Measurements from ENCODE around the gene SIGLEC6.

SIGLEC6 gene

DNA sequence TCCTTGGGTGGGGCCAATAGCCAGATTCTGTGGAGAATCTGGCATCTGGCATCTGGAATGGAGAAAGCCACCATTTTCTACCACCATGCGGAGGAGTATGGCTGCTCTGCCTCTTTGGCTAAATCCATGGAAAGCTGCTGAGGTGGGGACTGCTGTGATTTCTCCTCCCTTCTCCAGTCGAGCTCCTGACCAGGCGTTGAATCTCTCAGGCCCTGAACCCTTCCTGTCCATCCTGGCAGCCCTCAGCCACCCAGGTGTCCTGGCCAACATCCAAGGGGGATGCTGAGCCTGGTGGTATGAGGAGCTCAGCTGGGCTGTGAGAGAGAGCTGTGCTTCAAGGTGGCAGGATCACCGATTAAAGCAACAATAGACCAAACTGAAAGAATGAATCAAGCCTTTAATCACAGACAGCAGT lies 17.4 kb upstream of the SIGLEC6 start:
- DNase-seq (ENCODE audit: low read depth, low spot score): no peak

DNA sequence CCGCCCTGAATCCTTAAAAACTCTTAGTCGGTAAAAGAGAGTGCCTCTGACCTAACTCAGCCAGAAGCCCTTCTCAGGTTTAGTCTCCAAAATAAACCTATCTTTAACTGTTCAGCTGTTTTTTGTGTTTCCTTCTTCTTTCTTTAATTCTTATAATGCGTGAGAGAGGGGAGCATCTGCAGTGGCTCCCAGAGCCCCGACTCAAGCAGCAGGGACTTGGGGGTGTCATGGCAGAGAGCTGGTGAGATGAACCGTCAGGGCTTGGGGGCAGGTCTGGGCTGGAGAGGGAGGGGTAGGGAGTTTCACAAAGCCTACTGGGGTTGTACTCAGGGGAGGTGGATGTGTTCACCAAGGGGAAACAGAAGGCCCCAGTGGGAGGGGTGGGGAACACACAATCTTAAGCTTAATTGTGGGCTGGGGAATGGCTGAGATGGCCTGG lies 16.8 kb upstream of the SIGLEC6 start:
- no peak for DNase-seq (ENCODE audit: low read depth, low spot score)

DNA sequence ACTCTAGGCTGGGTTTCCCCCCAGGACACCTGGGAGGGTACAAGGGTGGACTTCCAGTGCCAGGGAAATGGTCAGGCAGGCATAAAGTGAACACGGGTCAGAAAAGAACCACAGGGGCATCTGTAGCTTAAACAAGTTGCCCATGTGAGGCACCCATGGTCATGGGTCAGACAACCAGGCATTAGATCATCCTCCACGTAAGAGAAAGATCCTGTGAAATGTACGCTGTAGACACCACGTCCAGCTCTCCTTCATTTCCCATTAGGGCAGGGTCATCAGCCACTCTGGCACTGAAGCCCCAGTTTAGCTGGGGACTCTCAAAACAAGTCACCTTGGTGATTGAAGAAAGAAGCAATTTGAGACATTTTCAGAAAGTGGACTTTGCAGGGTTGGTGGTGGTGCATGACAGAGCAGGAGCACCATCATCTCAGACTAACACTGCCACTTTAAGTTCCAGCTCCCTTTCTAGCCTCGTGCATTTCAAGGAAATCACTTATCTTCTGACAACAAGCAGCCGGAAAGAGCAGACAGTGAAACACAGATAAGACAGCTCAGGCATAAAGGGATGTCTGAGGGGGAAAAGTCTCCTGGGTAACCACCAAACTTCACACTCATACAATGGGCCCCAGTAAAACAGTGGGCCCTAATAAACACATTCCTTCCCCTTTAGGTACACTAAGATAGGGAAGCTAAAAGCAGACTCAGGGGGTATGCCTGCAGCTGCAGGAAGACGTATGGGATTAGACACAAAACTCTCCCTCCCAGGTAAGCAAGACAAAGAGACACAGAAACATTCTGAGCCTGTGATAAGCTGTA lies 16.1 kb upstream of the SIGLEC6 start:
- no peak for DNase-seq (ENCODE audit: low read depth, low spot score)

DNA sequence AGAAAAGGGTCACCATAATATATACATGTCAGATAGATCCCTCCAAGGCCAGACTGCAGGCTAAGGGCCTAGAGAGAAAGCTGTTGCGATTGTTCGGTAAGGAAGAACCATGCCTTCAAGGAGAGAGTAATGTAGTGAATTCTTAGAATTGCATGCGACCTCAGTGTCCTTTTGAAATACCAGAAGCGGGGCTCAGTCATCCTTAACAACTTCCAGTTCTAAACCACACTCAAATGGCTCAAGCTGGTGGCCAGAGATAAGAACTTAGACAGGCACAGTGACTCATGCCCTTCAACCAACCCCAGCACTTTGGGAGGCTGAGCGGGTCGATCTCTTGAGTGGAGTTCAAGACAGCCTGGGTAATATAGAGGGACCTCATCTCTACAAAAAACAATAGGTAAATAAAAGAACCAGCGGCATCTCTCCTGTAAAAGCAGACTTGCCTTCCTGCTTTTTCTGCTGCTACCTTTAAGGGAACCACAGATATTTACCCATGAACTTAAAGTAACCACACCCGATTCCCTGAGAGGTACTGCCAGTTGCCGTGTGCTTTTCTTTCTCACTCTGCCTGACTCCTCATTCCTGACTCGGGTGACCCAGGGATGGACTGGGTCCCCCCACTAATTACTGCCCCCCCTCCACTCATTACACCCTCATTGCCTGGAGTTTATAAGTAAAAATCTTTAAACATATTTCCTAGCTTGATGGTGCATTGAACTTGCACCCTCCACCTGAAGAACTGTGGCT lies 15.4 kb upstream of the SIGLEC6 start:
- no peak for DNase-seq (ENCODE audit: low read depth, low spot score)

DNA sequence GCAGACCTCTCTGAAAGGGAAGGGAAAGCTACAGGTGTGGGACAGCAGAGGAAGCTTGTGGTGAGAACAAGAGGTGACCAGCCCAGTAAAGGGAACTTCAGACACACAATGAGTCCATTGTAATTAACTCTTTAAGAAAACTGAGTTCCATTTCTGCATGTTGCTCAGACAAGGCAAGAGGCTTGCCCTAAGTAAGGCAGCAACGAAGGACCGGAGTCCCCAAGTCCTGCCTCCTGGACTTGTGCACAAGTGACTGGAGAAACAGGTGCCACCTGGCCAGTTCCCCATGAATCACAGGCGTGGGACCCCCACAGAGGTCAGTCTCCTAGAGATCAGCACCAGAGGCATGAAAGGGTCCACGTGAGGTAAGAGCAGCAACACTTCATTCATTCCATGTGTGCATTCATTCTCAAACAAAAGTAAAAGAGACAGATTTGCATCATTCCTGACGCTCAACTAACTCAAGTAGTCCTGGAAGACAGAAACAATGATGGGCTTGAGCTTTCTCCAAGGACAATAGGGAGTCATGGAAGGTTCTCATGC lies 14.7 kb upstream of the SIGLEC6 start:
- no peak for DNase-seq (ENCODE audit: low read depth, low spot score)

DNA sequence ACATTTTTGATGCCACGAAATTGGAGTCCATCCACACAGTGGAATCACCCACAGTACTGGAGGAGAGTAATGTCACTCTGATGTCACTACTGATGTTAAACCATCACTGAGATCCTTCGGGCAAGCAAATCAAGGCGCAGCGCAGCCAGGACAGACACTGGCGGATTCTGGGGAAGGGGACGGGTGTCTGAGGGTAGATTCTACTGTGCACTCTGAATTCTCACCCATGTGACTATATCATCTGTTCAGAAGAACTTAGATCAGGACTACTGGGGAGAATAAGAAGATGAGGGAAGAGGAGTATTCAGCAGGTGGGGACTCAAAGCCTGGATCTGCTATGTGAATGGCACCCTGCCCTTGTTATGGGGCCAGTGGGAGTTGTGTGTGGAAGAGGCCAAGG lies 12.6 kb upstream of the SIGLEC6 start:
- DNase-seq (ENCODE audit: low read depth, low spot score): no peak

DNA sequence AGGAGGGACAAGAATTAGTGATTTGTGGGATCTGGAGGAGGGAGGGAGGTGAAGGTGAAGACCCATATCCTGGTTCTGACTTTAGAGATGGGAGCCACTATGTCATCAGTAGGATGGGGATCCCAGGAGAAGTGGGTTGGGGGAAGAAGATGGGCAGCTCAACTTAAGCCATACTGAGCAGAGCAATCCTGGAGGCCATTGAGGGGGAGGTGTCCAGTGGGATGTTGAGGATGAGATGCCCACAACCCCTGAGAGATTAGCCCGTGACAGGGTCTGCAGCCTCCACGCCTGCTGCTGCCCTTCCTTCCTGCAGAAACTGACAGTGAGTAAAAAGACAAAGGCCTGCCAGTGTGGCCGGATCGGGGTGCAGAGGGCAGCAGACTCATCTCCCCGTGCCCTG lies 11.2 kb upstream of the SIGLEC6 start:
- DNase-seq (ENCODE audit: low read depth, low spot score): no peak

DNA sequence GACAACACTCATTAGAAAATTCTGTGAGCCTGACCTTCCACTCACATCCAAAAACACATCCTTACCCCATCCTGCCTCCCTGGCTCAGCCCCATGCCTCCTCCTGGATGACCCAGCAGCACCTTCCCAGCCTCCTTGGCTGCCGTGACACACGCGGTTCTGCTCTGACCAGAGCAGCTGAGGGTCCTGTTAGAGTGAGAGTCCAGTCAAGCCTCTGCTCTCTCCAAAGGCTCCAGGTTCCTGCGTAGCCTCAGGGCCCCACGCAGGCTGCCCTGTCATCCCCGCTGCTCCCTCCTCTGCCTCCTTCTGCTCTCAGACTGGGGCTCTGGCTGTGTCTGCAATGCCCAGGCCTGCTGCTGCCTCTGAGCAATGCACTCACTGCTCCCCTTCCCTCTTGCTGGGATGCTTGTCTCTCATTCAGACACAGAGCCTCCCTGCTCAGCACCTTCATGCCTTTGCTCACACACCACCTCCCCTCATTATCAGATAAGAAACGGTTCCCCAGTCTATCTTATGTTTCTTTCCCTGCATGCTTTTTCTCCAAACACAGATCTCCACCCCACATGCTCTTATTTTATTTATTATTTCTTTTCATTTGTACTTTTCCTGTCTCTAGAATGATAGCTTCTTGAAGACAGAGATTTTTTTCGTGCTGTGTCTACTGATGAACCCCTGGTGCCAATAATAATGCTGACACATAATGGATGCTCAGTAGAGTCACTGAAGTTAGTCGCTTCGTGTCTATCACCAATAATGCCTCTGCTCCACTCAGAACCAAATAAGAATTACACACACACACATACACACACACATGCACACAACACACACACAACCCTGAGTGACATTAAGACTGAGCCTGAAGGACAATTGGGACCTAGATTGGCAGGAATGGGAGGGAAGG lies 10.2 kb upstream of the SIGLEC6 start:
- no peak for DNase-seq (ENCODE audit: low read depth, low spot score)

DNA sequence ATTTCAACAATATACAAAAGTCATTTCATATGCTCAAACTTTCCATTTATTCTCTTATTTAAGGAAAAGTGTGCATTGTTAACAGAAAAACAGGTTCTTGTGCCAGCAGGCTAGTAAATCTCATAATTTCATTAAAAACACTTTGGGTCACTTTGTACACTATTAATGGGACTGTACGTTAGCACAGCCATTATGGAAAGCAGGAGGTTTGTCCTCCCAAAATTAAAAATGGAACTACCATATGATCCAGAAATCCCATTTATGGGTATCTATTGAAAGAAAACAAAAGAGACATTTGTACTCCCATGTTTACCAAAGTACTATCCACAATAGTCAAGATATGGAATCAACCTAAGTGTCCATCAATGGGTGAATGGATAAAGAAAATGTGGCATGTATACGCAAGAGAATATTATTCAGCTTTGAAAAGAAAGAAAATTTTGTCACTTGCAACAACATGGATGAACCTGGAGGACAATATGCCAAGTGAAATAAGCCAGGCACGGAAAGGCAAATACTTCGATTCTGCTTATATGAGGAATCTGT lies 8.4 kb upstream of the SIGLEC6 start:
- no peak for DNase-seq (ENCODE audit: low read depth, low spot score)

GRCh38 chr19:51535535-51535934 lies 4.1 kb upstream of the SIGLEC6 start:
- no peak for DNase-seq (ENCODE audit: low read depth, low spot score)

GRCh38 chr19:51530616-51531015 lies 854 bp downstream of the SIGLEC6 start:
- no peak for DNase-seq (ENCODE audit: low read depth, low spot score)

DNA sequence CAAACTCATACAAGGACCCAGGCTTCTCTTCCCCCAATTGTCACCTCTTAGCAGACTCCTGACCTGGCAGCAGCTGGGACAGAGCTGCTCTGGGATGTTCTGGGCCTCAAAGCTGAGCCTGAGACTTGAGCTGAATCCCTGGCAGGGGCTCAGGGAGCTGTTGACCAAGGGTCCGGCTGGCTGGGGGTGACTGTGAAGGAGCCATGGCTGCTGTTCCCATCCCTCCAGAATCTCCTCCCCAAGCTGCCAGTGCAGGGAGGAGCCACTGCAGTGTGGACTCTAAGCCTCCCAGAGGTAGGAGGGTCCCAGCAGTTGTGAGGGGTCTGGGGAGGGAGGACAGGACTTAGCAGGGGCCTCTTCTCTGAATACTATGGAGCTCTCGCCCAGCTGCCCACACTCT lies 2.2 kb downstream of the SIGLEC6 start:
- no peak for DNase-seq (ENCODE audit: low read depth, low spot score)

DNA sequence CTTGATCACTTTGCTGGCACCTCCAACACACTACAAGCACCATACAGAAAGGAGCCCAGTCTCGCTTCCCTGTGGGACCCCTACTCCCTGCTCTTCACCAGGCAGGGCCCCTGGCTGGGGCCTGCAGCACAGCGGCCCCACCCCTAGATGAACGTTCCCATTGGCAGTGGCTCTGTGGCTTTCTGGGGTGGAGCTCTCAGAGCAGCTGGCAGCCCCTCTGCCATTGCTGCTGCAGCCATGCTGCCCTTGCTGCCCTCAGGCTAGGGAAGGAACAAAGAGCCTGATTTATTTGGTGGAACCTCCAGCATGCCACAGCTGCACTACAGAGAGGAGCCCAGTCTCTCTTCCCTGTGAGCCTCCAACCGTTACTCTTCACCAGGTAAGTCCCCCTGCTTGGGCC lies 5.8 kb downstream of the SIGLEC6 start:
- no peak for DNase-seq (ENCODE audit: low read depth, low spot score)

GRCh38 chr19:51524666-51525264 lies 6.7 kb downstream of the SIGLEC6 start:
- no peak for DNase-seq (ENCODE audit: low read depth, low spot score)

DNA sequence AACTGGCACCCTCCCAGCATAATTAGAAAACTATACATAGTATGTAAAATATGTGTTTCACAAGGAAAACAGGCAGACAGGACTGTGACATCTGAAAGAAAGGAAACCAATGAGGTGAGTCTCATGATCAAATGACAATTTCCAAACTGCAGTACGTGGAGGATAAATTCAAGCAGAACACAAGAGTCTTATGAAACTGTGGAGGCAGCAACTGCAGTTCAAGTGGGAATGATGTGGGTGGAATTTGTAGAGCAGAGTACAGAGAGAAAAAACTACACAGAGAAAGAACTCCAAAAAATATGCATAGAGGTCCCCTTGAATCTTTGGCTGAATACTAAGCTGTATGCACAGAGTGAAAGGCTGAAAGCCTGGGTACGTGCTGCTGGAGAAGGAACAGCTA lies 9.7 kb downstream of the SIGLEC6 start:
- no peak for DNase-seq (ENCODE audit: low read depth, low spot score)

GRCh38 chr19:51521357-51521756 lies 10.1 kb downstream of the SIGLEC6 start:
- no peak for DNase-seq (ENCODE audit: low read depth, low spot score)

GRCh38 chr19:51520728-51521127 lies 10.7 kb downstream of the SIGLEC6 start:
- DNase-seq (ENCODE audit: low read depth, low spot score): no peak

- DNase-seq (ENCODE audit: low read depth, low spot score): no peak
These were observed 16.5 kb downstream of the SIGLEC6 start for GRCh38 chr19:51514866-51515481.

- no peak for DNase-seq (ENCODE audit: low read depth, low spot score)
These were observed 17.5 kb downstream of the SIGLEC6 start for GRCh38 chr19:51513968-51514367.

DNA sequence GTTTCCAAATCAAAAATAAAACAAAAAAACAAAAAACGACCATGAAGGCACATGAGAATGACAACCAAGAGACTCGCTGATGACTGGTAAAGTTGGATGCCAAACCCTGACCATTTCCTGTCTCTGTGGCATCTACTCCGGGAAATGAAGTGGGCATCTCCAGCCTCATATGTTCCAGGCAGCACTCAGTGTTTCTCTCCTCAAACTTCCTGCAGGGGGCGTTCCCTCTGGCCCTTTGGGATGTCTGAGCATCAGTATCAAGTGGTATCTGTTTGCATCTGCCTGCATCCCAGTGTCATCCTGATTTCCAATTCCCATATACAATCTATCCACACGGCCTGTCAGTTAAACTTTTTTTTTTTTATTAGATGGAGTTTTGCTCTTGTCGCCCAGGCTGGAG lies 20.1 kb downstream of the SIGLEC6 start:
- DNase-seq (ENCODE audit: low read depth, low spot score): no peak
